OCI-LY3 (cell line): ENCODE data around the gene HDAC4.

Experiments used
- H2AFZ ChIP-seq: fragments of 200-600, 300-600 bp; shearing (Covaris generic); 2 replicates; pipeline ENCODE4 v1.6.0; 2014; ENCODE audit warnings: antibody characterized with exemption, low read depth, low read length
- H3K27ac ChIP-seq: fragments of 200-600, 300-600 bp; sonication (generic); 2 replicates; pipeline ENCODE4 v1.5.1; 2014; ENCODE audit warnings: mild to moderate bottlenecking, low read length, moderate library complexity, mixed read lengths
- H3K27me3 ChIP-seq: fragments of 200-600, 300-600 bp; sonication (generic); 2 replicates; pipeline ENCODE4 v1.6.1; 2014; ENCODE audit warnings: low read depth, low read length, mixed read lengths
- H3K36me3 ChIP-seq: fragments of 200-600, 300-600 bp; sonication (generic); replicated peaks from 2 replicates; pipeline ENCODE3; 2014; ENCODE audit warnings: low read depth, low read length, mixed read lengths
- H3K4me1 ChIP-seq: fragments of 300-600, 200-600 bp; sonication (generic); 2 replicates; pipeline ENCODE4 v1.6.1; 2014; ENCODE audit warnings: low read length, mixed read lengths
- H3K4me2 ChIP-seq: fragments of 200-600, 300-600 bp; sonication (generic); 2 replicates; pipeline ENCODE4 v1.6.1; 2014; ENCODE audit warnings: low read length, mixed read lengths
- H3K4me3 ChIP-seq: fragments of 300-600, 200-600 bp; sonication (generic); 2 replicates; pipeline ENCODE4 v1.5.1; 2014; ENCODE audit warnings: antibody characterized with exemption, mild to moderate bottlenecking, low read length, moderate library complexity
- H3K79me2 ChIP-seq: fragments of 300-600, 200-600 bp; shearing (Covaris generic); 2 replicates; pipeline ENCODE4 v1.6.1; 2014; ENCODE audit warnings: mild to moderate bottlenecking, low read length, mixed read lengths
- H3K9ac ChIP-seq: fragments of 300-600, 200-600 bp; shearing (Covaris generic); 2 replicates; pipeline ENCODE4 v1.6.0; 2014; ENCODE audit warnings: mild to moderate bottlenecking, low read length, moderate library complexity
- H3K9me3 ChIP-seq: fragments of 200-600, 300-600 bp; shearing (Covaris generic); 2 replicates; pipeline ENCODE4 v1.6.1; 2014; ENCODE audit warnings: low read length, mixed read lengths; ENCODE audit not compliant: insufficient read depth
- H4K20me1 ChIP-seq: fragments of 200-600, 300-600 bp; sonication (generic); 2 replicates; pipeline ENCODE4 v1.6.1; 2016; ENCODE audit warnings: low read length, mixed read lengths; ENCODE audit not compliant: insufficient read depth
- CTCF ChIP-seq: fragments of 200-600, 300-600 bp; sonication (generic); IDR thresholded peaks from 2 replicates; pipeline ENCODE4 v1.5.1; 2014; ENCODE audit warnings: antibody characterized with exemption, low read length, low read depth
- EZH2phosphoT487 ChIP-seq: fragments of 200-600 bp; shearing (Covaris generic); IDR thresholded peaks from 2 replicates; pipeline ENCODE4 v1.6.1; 2018; ENCODE audit warnings: antibody characterized with exemption, mixed run types, low read depth

HDAC4 gene

GRCh38 chr2:239092571-239093294 is 308.1 kb downstream of the HDAC4 start:
- Histone ChIP-seq H3K36me3 (no peaks in the 10 kb centered on the region), H3K4me2 (no peak overlapping the region), H3K27ac (no peak overlapping the region), H3K9me3 (no peaks in the 10 kb centered on the region), H3K79me2 (no peaks in the 10 kb centered on the region), H2AFZ (no peak overlapping the region), H4K20me1 (no peaks in the 10 kb centered on the region), H3K27me3 (no peaks in the 10 kb centered on the region), H3K4me3 (no peak overlapping the region), H3K4me1 (no peaks in the 10 kb centered on the region), H3K9ac (no peak overlapping the region)
- no peak for TF ChIP-seq CTCF

GRCh38 chr2:239089884-239090283 is 310.9 kb downstream of the HDAC4 start:
- Histone ChIP-seq H3K27me3 (no peaks in the 10 kb centered on the region), H3K4me3 (no peak overlapping the region), H3K27ac (no peak overlapping the region), H3K4me1 (no peaks in the 10 kb centered on the region), H3K36me3 (no peaks in the 10 kb centered on the region), H3K9me3 (no peaks in the 10 kb centered on the region), H4K20me1 (no peaks in the 10 kb centered on the region), H3K4me2 (no peak overlapping the region), H3K9ac (no peak overlapping the region), H2AFZ (no peak overlapping the region), H3K79me2 (no peaks in the 10 kb centered on the region)
- no peak for TF ChIP-seq EZH2phosphoT487
- no peak for TF ChIP-seq CTCF

- Histone ChIP-seq H3K9me3 (no peaks in the 10 kb centered on the region), H3K36me3 (no peaks in the 10 kb centered on the region), H3K4me1 (no peaks in the 10 kb centered on the region), H3K79me2 (no peaks in the 10 kb centered on the region), H3K27me3 (no peaks in the 10 kb centered on the region), H2AFZ (no peak overlapping the region), H3K4me3 (no peak overlapping the region), H4K20me1 (no peaks in the 10 kb centered on the region), H3K27ac (no peak overlapping the region), H3K4me2 (no peak overlapping the region), H3K9ac (no peak overlapping the region)
- TF ChIP-seq CTCF (no peak), EZH2phosphoT487 (no peak)
Measured at GRCh38 chr2:239087046-239087710, 313.6 kb downstream of the HDAC4 start.

GRCh38 chr2:239086325-239087020 is 314.3 kb downstream of the HDAC4 start:
- no peak overlapping the region for H3K9ac ChIP-seq
- no peaks in the 10 kb centered on the region for H3K4me1 ChIP-seq
- no peak overlapping the region for H3K4me2 ChIP-seq
- TF ChIP-seq CTCF: no peak
- TF ChIP-seq EZH2phosphoT487: no peak
- no peak overlapping the region for H3K4me3 ChIP-seq
- H2AFZ ChIP-seq: no peak overlapping the region
- H3K79me2 ChIP-seq: no peaks in the 10 kb centered on the region
- no peaks in the 10 kb centered on the region for H3K9me3 ChIP-seq
- no peaks in the 10 kb centered on the region for H3K36me3 ChIP-seq
- H3K27me3 ChIP-seq: no peaks in the 10 kb centered on the region
- H3K27ac ChIP-seq: no peak overlapping the region
- no peaks in the 10 kb centered on the region for H4K20me1 ChIP-seq
